Measurements from ENCODE around the gene SYNDIG1L. TPM values are rescaled to one million over a fixed set of nuclear protein-coding genes. Genes with fewer than 3 reads are reported as not detected.
"Not testable (repeated sequence)": the region's sequence is repeated elsewhere in the genome, so short reads cannot be mapped to it uniquely, and the experiment has no call there.

Gene SYNDIG1L
- total and polyA plus RNA-seq, 2 donors (not counting 3 experiments of a cell fraction or from before 2014, with no cell fraction given) = not detected

DNA sequence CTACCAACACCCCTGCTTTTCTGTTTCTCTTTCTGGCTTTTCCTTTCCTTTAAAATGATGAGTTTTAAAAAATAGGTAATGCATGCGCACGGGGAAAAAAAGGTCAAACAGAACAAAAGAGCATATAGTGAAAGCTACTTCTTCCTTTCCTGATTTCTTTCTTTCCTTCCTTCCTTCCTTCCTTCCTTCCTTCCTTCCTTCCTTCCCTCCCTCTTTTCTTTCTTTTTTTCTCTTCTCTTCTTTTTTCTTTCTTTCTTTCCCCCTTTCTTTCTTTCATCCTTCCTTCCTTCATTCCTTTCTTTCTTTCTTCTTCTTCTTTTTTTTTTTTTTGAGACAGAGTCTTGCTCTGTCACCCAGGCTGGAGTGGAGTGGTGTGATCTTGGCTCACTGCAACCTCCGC is 35.5 kb downstream of the SYNDIG1L start:
- H3K9ac ChIP-seq (replicated peaks; ENCODE audit: extremely low read depth, insufficient read depth, low read length); H3K9me1 ChIP-seq (replicated peaks; ENCODE audit: control insufficient read depth, extremely low read depth, insufficient read depth, low read length); dilution Hi-C loops (cut with MboI; ENCODE audit: extremely low pct_ligation_motif_present, low sequenced_read_pairs); CTCF ChIA-PET; FAIRE-seq; intact Hi-C loops (cut with micrococcal nuclease); H3K36me3 ChIP-seq (ENCODE audit: control insufficient read depth in 2 of 2, extremely low read depth in 1 of 2, insufficient read depth in 2 of 2, low read length in 2 of 2); H3K27ac ChIP-seq (ENCODE audit: insufficient read depth, low read depth, low read length); DNase-seq (ENCODE audit: low read depth, low spot score); H4K20me1 ChIP-seq (replicated peaks; ENCODE audit: control insufficient read depth, extremely low read depth, insufficient read depth, low read length); BruUV-seq (replicated peaks); H3K79me2 ChIP-seq (ENCODE audit: control insufficient read depth, insufficient read depth, low read length); H3K9me3 ChIP-seq (replicated peaks; ENCODE audit: control insufficient read depth, insufficient read depth, low read length); H3K4me1 ChIP-seq (ENCODE audit: control insufficient read depth, extremely low read depth, insufficient read depth, low read length); H2AFZ ChIP-seq (ENCODE audit: low read depth, low read length); H3K4me3 ChIP-seq (replicated peaks in 1 of 3; ENCODE audit: insufficient read depth in 1 of 3, low read depth in 1 of 3, low read length in 3 of 3); H3K4me2 ChIP-seq (ENCODE audit: insufficient read depth, low read length): not testable (repeated sequence)
- POLR2A ChIA-PET = interaction anchor here (0.7 kb wide), 1 partner anchor 1074 kb away, joined by 3 read pairs; no protein-coding TSS in a partner anchor
- H3K27me3 ChIP-seq (ENCODE audit: control insufficient read depth in 2 of 2, insufficient read depth in 2 of 2, low read length in 2 of 2) = peaks cover 5 to 13% of the 10 kb centered on the region in 2 experiments

DNA sequence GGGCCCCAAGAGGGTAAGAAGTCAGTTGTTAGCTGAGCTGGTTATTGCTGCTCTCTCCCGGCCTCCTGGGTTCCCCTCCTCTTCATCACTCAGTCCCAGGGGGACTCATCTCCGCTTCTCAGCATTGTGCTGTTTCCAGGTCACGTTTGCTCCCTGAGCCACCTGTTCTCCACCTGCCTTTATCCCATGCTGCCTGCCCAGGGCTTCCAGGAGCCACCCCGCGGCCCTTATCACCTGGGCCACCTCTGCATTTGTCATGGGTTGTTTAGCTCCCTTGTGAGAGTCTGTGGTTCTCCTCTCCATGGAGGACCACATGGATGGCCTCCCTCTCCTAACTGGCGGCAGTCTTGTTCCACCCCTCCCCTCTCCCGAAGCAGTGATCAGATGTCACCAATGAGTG is 36.0 kb downstream of the SYNDIG1L start:
- H3K9ac ChIP-seq (replicated peaks; ENCODE audit: extremely low read depth, insufficient read depth, low read length) = no peak overlapping the region
- H3K79me2 ChIP-seq (ENCODE audit: control insufficient read depth, insufficient read depth, low read length) = no peaks in the 10 kb centered on the region
- no peaks in the 10 kb centered on the region for H3K4me1 ChIP-seq (ENCODE audit: control insufficient read depth, extremely low read depth, insufficient read depth, low read length)
- dilution Hi-C loops (cut with MboI; ENCODE audit: extremely low pct_ligation_motif_present, low sequenced_read_pairs) (no loop called here), intact Hi-C loops (cut with micrococcal nuclease) (no loop called here)
- H3K9me3 ChIP-seq (replicated peaks; ENCODE audit: control insufficient read depth, insufficient read depth, low read length) = no peaks in the 10 kb centered on the region
- peaks cover 5 to 13% of the 10 kb centered on the region in 2 experiments for H3K27me3 ChIP-seq (ENCODE audit: control insufficient read depth in 2 of 2, insufficient read depth in 2 of 2, low read length in 2 of 2)
- ChIA-PET POLR2A (interaction anchor here (0.7 kb wide), 1 partner anchor 1075 kb away, joined by 3 read pairs; no protein-coding TSS in a partner anchor), CTCF (no interaction called here)
- no peak for FAIRE-seq
- H4K20me1 ChIP-seq (replicated peaks; ENCODE audit: control insufficient read depth, extremely low read depth, insufficient read depth, low read length) = no peaks in the 10 kb centered on the region
- no peak overlapping the region for H3K27ac ChIP-seq (ENCODE audit: insufficient read depth, low read depth, low read length)
- BruUV-seq (replicated peaks) = no TSS peak
- no peak overlapping the region for H3K4me3 ChIP-seq (replicated peaks in 1 of 3; ENCODE audit: insufficient read depth in 1 of 3, low read depth in 1 of 3, low read length in 3 of 3)
- no peak overlapping the region for H3K4me2 ChIP-seq (ENCODE audit: insufficient read depth, low read length)
- no peak for DNase-seq (ENCODE audit: low read depth, low spot score)
- H3K9me1 ChIP-seq (replicated peaks; ENCODE audit: control insufficient read depth, extremely low read depth, insufficient read depth, low read length) = no peaks in the 10 kb centered on the region
- no peak for TF ChIP-seq FOS (IDR thresholded peaks at IDR 0.05; ENCODE audit: borderline replicate concordance, insufficient read depth, low read length)
- no peak for TF ChIP-seq POLR2A (IDR thresholded peaks at IDR 0.05; ENCODE audit: low read depth, low read length)
- TF ChIP-seq GATA2 (IDR thresholded peaks at IDR 0.05; ENCODE audit: insufficient read depth, insufficient read length, low read depth, low read length) = no peak
- no peak for TF ChIP-seq POLR2AphosphoS5 (IDR thresholded peaks at IDR 0.05; ENCODE audit: insufficient read depth, low read depth, low read length)
- TF ChIP-seq, protein P1, sequence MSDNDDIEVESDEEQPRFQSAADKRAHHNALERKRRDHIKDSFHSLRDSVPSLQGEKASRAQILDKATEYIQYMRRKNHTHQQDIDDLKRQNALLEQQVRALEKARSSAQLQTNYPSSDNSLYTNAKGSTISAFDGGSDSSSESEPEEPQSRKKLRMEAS (IDR thresholded peaks at IDR 0.05; ENCODE audit: insufficient read depth, insufficient read length) = no peak
- no peak for TF ChIP-seq EZH2 (IDR thresholded peaks at IDR 0.05; ENCODE audit: borderline replicate concordance, low read depth, low read length, severe bottlenecking)
- no peak for TF ChIP-seq JUN (IDR thresholded peaks at IDR 0.05; ENCODE audit: borderline replicate concordance, insufficient read depth, insufficient read length, low read depth)
- H3K36me3 ChIP-seq (ENCODE audit: control insufficient read depth in 2 of 2, extremely low read depth in 1 of 2, insufficient read depth in 2 of 2, low read length in 2 of 2) = no peaks in the 10 kb centered on the region
- no peak overlapping the region for H2AFZ ChIP-seq (ENCODE audit: low read depth, low read length)
